Measurements from ENCODE around the gene NAPSA.
A peak's percentile ranks its signal among the peaks of the same experiment; 100 is the strongest.
"Not testable (repeated sequence)": the region's sequence is repeated elsewhere in the genome, so short reads cannot be mapped to it uniquely, and the experiment has no call there.

NAPSA gene

DNA sequence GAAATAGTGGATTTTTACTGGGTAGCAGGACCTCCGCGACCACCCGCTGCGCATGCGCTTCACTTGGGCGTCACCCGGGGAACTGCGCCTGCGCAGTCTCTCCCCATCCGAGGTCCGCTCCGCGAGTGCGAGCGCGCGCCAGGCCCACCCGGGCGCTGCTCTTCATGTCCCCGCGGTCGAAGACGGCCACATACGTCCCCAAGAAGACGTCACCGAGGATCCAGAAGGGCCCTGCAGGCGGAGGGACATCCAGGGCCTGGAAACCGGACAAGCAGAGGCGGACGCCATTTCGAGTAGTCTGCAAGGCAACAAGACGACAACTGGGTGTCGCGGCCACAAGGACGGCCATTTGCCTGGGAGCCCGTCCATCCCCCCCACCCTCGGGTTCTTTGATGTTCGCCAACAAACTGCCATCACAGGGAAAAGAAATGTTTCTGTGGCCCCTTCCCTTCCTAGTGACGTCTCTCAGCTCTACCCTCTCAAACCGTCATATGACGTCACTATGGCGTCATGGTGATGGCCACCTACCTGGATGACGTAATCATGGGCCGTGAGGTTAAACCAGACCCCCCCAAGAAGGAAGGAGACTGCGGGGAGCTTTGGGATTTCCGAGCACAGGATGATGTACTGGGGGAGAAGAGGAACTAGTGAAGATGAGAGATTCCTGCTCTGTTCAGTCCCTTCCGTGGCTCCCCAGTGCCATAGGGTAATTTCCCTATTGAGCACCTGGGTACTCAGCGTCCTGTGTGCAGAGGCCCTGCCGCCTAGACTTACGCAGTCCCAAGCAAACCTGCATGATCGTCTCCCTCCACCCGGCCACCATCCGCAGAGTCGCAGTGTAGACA is 6.7 kb downstream of the NAPSA start:
- DNase-seq (ENCODE audit: low spot score), result peak; percentile 79

DNA sequence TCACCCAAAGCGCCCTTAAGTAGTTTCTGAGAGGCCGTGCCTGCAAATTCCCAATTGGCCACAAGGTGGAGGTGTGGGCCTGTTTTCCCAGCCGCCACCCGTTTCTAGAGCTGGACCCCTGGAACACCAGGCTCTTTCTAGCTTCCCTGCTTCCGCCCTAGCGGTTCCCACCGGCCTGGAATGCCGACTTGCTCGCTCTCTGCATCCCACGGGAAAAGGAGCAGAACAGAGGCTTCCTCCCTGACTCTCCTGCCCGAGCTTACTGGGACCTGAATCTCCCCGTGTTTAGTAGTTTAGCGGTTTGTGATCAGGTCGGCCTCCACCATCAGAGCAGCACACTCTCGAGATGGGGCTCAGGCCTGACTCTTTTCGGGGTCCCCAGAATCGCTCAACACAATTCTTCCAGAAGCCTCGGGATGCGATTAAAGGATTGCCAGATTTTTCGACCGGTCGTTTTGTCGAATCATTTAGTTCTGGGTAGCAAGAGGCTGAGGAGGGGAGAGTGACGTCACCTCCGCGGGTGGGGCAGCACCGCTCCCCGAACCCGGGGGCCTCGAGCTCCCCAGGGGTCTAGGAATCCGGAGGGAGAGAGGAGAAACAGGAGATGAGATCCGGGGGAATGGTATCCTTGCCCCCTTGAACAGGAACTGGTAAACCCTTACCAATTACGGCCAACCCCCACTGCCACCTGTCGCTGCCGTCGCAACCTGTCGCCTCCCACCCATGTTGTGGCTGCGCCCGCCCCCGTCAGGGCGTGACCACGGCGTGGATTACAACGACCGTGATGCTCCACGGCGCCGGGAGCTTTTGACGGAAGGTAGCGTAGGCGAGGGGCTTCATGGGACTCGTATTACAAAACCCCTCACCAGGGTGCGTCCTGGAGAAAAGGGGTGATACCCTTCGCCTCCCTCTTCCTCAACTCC is 8.0 kb downstream of the NAPSA start:
- DNase-seq (ENCODE audit: low spot score), result peak; percentile 84

DNA sequence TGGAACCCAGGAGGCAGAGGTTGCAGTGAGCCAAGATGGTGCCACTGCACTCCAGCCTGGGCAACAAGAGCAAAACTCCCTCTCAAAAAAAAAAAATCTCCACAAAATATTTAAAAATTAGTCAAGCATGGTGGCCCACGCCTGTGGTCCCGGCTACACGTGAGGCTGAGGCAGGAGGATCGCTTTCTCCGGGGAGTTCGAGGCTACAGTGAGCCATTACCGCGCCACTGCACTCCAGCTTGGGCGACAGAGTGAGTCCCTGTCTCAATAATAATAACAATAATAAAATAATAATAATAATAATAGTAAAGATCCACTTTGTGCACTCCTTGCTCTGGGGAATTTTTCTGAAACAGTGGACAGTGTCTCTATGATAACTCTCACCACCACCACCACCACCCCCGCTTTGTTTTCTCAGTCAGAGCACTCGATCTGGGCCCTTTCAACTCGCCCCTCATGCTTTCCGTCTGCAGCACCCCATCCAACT is 8.7 kb downstream of the NAPSA start:
- no peak for DNase-seq (ENCODE audit: low spot score)

DNA sequence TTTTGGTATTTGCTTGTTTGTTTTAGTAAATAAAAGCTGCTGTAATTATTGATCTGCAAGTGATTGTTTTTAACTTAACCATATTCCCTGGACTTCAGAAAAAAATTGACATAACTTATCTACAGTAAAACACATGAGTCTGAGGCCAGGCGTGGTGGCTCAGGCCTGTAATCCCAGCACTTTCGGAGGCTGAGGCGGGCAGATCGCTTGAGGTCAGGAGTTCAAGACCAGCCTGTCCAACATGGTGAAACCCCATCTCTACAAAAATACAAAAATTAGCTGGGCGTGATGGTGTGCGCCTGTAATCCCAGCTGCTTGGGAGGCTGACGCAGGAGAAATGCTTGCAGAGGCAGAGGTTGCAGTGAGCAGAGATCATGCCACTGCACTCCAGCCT is 12.0 kb downstream of the NAPSA start:
- not testable (repeated sequence) for DNase-seq (ENCODE audit: low spot score)

DNA sequence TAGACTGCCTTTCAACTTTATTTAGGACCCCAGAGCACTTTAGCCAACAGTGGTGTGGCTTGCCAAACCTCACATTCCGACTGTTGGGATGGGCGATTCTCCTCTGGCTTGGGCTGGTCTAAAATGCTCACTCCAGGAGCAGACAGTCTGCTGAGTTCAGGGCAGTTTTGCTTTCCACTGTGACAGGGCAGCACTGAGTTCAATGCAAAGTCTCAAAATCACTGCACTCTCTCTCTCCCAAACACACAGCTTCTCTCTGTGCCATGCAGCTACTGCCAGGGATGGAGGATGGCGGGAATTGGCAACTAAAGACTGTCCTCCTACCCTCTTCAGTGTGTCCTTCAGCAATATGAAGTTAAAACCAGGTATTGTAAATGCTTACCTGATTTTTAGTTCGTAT is 13.2 kb downstream of the NAPSA start:
- no peak for DNase-seq (ENCODE audit: low spot score)

DNA sequence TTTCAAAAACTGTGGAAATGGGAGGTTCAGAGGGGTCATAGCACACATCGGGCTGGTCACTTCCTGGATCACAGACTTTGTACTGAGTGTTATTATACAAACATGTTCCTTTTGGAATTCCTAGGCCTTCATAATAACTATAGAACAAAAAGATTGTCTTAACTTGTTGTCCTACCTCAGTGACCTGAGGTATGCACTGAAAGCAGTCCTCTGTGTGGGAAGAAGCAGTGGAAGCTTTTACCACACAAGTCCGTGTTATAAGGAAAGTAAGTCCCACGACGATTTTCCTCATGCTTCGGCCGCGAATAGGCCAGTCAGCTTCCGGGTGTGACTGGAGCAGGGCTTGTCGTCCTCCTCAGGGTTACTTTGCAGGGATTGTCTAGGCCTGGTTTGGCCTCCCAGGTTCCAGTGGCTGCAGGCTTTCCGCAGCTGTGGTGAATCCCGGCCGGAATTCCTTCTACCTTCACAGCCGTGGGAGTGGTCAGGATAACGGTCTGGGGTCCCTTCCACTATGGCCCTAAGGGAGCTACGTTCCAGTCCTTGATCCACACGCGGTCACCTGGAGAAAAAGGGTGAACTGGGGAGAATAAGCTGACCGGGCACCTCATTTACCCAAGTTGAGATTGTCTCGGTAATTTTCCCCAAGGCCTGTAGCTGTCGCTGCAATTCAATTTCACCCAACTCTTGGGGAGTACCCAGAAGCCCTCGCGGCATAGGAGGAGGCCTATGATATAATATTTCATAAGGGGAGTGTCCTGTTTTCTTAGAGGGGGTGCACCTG is 16.0 kb downstream of the NAPSA start:
- DNase-seq (ENCODE audit: low spot score), result no peak

DNA sequence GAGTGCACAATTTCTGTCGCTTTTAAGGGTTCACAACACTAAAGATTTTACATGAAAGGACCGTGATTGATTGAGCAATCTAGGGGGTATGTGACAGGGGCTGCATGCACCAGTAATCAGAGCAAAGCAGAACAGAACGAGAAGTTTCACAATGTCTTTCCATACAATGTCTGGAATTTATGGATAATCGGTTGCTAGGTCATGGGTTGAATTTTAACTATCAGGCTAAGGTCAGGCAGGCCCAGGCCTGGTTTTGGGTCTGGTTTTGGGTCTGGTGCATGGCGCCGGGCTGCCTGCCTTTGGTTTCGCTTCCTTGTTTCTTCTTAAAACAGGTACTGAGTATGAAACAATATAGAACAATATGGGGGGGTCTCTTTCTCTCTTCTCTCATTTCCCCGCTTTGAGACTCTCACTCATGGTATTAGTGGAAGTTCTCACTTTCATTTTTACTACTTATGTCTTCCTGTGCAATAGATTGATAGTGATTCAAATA is 18.3 kb downstream of the NAPSA start:
- DNase-seq (ENCODE audit: low spot score), result peak; percentile 73

DNA sequence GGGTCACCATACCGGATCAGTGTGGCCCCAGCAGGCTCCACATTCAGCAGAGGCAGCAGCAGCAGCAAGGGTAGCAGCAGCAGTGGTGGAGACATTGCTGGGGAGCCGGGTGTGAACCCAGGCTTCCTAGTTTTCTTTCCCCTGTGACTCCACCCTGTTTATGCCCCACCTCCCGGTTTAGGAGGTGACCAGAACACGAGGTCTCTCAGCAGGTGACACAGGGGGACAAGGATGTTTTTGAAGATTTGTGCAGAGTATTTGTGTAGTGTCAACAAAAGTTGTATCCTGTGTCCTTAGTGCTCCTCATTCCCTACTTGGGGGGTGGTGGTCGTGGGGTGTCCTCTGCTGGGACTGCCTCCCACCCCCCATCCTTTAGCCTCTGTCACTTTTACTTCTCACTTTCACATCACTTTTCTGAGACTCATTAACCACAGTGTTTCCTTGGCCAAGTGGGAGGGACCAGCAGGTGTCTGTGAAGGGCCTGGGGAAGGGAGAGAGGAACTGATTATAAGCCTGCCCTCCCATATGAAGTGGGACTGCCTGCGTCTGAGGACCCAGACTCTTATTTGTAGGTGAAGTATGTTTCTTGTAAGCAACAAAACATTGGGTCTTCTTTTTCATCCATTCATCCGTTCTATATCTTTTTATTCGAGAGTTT is 20.6 kb downstream of the NAPSA start:
- DNase-seq (ENCODE audit: low spot score), result no peak

DNA sequence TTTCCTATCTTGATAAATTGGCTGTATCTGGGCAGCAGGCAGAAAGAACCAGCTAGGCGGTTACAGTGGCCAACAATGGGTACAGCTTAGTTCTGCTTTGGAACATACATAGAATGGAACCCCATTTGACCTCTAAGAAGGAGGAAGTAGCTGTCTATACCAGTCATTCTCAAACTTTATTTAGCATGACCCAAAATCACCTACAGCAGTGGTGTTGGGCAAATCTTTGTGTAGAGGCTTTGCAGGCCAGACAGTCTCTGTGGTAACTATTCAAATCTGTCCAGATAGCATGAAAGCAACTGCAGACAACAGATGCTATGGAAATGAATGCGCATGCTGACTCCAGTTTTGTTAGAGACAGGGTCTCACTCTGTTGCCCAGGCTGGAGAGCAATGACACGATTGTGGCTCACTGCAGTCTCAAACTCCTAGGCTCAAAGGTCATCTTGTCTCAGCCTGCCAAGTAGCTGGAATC is 24.3 kb downstream of the NAPSA start:
- peak; percentile 50 for DNase-seq (ENCODE audit: low spot score)

DNA sequence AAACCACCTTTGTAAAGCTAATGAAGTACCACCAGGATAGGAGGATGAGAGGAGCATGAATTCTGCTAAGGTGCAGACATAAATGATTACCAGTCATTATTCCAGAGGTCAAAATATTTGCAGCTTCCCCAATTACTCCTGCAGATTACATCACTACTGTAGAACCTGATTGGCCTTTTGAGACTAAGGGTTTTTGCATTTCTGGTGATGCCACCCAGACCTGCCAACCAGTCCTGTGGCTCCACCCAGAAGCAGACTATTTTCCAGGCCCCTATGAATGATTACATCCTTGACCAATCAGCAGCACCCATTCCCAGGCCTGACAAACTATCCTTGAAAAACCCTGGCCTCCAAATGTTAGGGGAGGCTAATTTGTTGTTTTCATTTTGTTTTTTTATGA is 25.1 kb downstream of the NAPSA start:
- no peak for DNase-seq (ENCODE audit: low spot score)

DNA sequence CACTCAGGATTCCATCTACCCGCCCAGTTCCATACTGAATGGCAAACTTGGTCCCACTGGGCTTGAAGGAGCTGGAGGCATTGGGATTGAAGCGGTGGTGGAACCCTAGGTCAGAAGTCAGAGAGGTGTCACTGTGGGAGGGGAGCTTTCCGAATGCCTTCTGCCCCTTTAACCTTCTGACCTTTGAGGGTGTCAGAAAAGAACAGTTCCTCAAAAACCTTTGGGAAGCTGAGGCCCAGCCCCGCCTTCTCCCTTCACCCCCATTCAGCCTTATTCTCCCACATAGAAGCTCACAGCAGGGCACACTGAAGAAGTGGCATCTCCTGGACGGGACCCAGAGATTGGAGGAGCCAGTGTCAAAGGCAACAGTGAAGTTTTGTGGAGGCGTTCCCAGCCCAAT is 28.4 kb downstream of the NAPSA start:
- DNase-seq (ENCODE audit: low spot score), result not testable (repeated sequence)

DNA sequence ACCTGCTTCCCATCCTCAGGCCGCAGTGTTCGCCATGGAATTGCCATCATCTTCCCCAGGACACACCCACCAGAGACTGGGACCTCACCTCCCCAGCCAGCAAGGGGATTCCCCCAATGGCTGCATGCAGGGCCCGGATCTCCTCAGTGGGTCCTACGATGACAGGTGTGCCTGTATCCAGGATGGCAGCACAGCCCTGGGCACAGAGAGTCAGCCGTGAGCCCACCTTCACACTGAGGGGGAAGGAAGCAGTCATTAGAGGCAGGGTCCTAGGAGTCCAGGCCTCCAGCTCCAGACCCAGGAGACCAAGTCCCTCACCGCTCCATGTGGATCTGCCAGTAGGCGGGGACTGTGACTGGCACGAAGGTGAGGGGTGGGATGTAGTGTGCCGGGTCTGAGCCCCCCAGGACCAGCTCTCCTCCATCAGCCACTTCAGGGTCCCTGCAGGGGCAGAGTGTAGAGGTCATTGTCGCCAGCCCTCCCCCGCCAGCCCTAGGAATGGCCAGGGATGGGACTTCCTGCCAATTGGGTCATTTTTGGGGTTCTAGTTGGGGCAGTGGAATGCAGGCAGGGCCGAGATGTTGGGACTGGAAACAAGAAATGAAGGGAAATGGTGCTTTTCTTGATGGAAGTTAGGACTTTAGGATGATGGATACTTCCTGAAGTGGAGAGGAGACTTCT is 30.6 kb downstream of the NAPSA start:
- DNase-seq (ENCODE audit: low spot score), result no peak

DNA sequence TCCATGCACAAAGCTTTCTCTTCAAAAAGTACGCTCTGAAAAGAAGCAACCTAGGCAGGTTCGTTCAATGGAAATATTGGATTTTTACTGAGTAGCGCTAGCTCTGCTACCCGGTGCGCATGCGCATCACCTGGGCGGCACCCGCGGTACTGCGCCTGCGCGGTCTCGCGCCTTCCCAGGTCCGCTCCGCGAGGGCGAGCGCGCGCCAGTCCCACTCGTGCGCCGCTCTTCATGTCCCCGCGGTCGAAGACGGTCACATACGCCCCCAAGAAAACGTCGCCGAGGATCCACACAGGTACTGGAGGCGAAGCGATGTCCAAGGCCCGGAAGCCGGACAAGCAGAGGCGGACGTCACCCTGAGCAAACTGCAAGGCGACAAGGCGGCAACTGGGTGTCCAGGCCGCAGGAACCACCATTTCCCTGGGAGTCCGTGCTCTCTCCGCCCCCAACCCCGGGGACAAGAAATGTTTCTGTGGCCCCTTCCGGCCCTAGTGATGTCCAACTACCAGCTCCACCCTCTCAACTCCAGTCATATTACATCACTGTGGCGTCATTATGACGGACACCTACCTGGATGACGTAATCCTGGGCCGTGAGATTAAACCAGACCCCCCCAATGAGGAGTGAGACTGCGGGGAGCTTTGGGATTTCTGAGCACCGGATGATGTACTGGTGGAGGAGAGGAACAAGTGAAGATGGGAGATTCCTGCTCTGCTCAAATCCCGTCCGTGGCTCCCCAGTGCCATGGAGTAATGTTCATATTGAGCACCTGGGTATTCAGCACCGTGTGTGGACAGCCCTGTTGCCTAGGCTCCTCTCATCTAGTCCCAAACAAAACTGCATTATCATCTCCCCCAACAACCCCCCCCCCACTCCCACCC is 31.5 kb downstream of the NAPSA start:
- peak; percentile 74 for DNase-seq (ENCODE audit: low spot score)

DNA sequence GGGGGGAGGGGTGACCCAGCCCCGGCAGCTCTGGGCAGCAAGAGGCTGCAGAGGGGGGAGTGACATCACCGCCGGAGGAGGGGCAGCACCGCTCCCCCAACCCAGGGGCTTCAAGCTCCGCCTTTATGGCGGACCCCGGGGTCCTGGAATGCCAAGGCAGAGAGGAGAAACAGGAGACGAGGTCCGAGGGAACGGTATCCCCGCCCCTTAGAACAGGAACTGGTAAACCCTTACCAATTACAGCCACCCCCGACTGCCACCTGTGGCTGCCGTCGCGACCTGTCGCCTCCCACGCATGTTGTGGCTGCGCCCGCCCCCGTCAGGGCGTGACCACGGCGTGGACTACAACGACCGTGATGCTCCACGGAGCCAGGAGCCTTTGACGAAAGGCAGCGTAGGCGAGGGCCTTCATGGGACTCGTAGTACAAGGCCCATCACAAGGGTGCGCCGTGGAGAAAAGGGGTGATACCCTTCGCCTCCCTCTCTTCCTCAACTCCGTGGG is 32.2 kb downstream of the NAPSA start:
- DNase-seq (ENCODE audit: low spot score), result peak; percentile 94

DNA sequence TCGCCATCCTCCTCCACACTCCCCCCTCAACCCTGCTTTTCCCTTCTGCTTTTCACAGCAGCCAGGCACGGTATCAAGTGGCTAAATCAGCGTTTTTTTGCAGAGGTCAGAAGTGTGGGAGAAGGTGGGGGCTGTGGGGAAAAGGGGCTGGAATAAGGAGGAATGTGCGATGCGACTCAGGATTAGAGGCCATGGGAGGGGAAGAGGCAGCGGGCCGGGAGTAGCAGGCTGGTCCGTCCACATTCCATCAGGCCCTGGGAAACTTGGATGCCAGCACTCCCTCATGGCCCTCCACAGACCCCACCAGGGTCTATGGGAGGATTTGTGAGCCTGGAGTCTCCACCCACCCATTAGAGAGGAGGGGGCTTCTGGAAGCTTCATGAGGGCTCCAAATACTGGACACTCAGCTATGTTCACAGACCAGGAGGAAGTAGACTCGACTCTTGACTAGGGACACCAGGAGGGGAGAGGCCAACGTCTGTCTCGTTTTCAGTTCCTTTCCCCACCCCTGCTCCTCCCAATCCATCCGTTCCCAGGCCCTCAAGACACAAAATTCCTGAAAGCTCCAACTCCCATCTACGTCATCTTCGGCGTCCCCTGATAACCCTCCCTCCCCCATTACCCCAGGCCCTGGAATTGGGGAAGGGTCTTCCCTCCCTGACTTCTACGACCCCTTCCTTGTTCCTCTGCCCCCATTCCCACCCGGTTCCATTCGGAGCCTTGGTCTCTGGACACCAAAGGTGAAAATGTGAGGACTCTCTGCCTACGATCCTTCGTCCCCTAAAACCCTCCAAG is 33.0 kb downstream of the NAPSA start:
- DNase-seq (ENCODE audit: low spot score), result no peak

DNA sequence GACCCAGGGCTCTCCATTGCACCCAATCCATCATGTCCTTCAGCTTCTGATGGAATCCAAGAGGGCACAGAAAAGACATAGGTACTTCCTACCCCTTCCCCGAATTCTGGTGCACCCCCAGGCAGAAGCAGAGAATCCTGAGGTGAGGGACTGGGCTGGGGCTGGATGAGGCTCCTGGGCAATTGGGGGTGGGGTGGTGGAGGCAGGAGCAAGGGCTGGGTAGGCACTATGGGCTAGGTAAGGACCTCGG is 33.5 kb downstream of the NAPSA start:
- no peak for DNase-seq (ENCODE audit: low spot score)

DNA sequence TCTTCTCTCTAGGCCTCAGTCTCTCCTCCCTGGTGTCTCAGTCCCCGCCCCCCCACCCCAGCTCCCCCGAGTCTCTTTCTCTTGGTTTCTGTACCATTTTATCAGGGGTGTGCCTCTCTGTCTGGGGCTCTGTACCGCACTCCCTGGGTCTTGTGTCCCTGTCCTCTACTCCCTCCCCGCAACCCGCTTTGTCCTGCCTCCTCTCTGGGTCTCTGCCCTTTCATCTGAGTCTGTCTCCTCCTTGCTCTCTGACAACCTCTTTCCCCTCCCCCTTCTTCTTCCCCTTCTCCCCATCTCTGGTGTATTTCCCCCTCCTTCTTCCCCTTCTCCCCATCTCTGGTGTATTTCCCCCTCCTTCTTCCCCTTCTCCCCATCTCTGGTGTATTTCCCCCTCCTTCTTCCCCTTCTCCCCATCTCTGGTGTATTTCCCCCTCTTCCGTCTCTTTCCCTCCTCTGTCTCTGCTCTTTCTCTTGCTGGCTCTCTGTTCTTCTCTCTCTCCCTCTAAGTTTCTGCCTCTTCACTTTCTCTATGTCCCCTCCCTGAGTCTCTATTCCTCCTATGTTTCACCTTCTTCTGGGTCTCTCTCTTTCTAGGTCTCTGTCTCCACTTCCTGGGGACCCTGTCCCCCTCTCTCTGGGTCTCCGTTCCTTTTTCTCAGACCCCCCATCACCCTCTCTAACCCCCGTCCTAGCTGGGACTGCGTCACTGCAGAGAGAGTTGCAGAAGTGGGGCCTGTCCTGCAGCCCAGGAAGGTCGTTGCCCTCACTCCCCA is 34.0 kb downstream of the NAPSA start:
- no peak for DNase-seq (ENCODE audit: low spot score)

All from activated CD4-positive, alpha-beta T cell treated with anti-CD3 and anti-CD28 coated beads, Interleukin-2, Interleukin-4, amounts not matched to agents 100 ng/mL and 50 ng/mL, durations not matched to agents 16 hours and 8 hours (primary cell).